Colonic mucosa (tissue), 4 donors: ENCODE measurements around the gene EPM2AIP1. TPM values are rescaled to one million over a fixed set of nuclear protein-coding genes. Genes with fewer than 3 reads are reported as not detected.

Experiments
- DNase-seq: peaks from one replicate; pipeline ENCODE4 v3.0.0-alpha.2; 2020
- H3K27ac ChIP-seq: fragments of 200-600 bp; one replicate; pipeline ENCODE4 v1.8.0; 2021
- H3K27me3 ChIP-seq: fragments of 200-600 bp; one replicate; pipeline ENCODE4 v1.8.0; 2021
- H3K36me3 ChIP-seq: fragments of 200-600 bp; one replicate; pipeline ENCODE4 v1.8.0; 2021
- H3K4me1 ChIP-seq: fragments of 200-600 bp; one replicate; pipeline ENCODE4 v1.8.0; 2021; ENCODE audit warnings: mild to moderate bottlenecking
- H3K4me3 ChIP-seq: fragments of 200-600 bp; one replicate; pipeline ENCODE4 v1.8.0; 2021
- H3K9ac ChIP-seq, 2 donors: one replicate each; pipeline ENCODE4 v1.7.0; 2013; ENCODE audit warnings: control low read depth in 2 of 2, low read depth in 2 of 2, low read length in 2 of 2
- H3K9me3 ChIP-seq: fragments of 200-600 bp; one replicate; pipeline ENCODE4 v1.8.0; 2021
- intact Hi-C: fragments of 100-400 bp; cut with DNase I; formaldehyde crosslinking; loops from one replicate; pipeline ENCODE4 v1.14.1; 2022
- total RNA-seq, 2 donors: library from RNA; stranded (reverse); fragmentation: NEBNext Ultra II Directional in 1 of 2; extraction: Animal tissue kit (Norgen Biotek cat#: 25700) in 1 of 2; gene quantifications; one replicate each; pipeline ENCODE4 v1.2.1, GENCODE V29; 2021
- TF ChIP-seq, protein P1 (sequence below): fragments of 200-600 bp; IDR thresholded peaks from one replicate; pipeline ENCODE4 v1.8.0; 2022; ENCODE audit warnings: antibody characterized with exemption, mild to moderate bottlenecking
- donor health status: healthy.
- donor health status: DM: no; HTN: no; CAD: no.
- donor health status: DM: no; HTN: no; CAD: no.

Gene EPM2AIP1
- total RNA-seq, 2 donors from 2014 or later: 13.0 to 14.3 TPM

DNA sequence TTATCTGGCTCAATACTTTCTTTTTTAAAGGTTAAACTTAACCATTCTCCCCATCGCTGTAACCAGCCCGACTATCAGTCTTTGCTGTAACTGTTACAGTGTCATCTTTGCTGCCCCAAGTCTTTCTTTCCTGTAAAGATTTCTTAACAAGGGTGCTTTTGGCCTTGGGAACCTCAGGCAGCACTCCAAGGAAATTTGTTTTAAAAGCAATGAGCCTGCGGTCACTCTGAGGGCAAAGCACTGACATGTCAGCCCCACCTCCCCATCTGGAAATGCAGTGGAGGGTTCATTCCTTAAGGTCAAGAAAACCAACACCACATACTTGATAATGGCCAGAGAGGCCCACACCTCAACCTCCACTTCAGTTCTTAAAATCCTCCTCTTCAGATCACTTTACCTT is 51.3 kb downstream of the EPM2AIP1 start:
- no peaks in the 10 kb centered on the region for H3K27me3 ChIP-seq
- no peak overlapping the region for H3K9ac ChIP-seq
- TF ChIP-seq, protein P1, sequence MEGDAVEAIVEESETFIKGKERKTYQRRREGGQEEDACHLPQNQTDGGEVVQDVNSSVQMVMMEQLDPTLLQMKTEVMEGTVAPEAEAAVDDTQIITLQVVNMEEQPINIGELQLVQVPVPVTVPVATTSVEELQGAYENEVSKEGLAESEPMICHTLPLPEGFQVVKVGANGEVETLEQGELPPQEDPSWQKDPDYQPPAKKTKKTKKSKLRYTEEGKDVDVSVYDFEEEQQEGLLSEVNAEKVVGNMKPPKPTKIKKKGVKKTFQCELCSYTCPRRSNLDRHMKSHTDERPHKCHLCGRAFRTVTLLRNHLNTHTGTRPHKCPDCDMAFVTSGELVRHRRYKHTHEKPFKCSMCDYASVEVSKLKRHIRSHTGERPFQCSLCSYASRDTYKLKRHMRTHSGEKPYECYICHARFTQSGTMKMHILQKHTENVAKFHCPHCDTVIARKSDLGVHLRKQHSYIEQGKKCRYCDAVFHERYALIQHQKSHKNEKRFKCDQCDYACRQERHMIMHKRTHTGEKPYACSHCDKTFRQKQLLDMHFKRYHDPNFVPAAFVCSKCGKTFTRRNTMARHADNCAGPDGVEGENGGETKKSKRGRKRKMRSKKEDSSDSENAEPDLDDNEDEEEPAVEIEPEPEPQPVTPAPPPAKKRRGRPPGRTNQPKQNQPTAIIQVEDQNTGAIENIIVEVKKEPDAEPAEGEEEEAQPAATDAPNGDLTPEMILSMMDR: no peak
- no peaks in the 10 kb centered on the region for H3K36me3 ChIP-seq
- no peak for DNase-seq
- no peak overlapping the region for H3K4me3 ChIP-seq
- intact Hi-C loops: no loop called here
- H3K9me3 ChIP-seq: no peaks in the 10 kb centered on the region
- H3K4me1 ChIP-seq: no peaks in the 10 kb centered on the region
- H3K27ac ChIP-seq: no peak overlapping the region

DNA sequence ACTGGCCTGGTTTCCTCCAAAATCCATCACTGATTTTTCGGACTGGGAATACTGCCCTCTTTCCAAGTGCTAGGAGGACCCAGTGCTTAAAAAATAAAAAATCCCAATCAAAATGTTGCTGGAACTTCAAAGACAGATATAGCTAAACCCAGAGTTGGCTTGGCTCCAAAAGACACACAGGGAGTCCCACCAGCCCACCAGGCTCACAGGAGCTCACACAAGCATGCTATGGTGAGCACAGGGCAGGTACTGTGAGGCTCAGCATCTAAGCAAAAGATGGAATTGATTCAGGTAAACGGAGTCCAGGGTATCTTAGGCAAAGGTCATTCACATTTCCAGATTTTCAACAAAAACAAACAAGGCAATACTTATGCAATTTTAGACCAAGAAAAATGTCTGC is 51.8 kb downstream of the EPM2AIP1 start:
- intact Hi-C loops: no loop called here
- TF ChIP-seq, protein P1: no peak
- H3K27me3 ChIP-seq: no peaks in the 10 kb centered on the region

DNA sequence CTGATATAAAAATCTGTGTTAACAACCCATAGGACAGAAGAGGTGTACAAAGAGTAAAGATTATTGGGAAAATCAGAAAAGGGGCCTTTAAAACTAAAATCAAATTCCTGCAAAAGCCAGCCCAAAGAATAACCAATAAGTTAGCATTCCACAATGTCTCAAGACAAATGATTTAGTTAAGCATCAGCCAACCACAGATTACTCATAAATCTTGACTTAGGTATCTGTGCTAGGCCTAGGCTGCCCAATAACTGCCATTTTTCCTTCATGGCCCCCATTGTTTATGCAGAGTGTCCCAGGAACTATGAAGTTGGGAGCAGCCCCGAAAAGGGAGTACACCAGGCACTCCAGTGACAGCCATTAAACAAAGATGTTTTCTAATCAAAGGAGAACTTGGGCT is 55.4 kb downstream of the EPM2AIP1 start:
- Histone ChIP-seq H3K27me3 (no peaks in the 10 kb centered on the region), H3K4me1 (no peaks in the 10 kb centered on the region), H3K9ac (no peak overlapping the region), H3K4me3 (no peak overlapping the region), H3K9me3 (no peaks in the 10 kb centered on the region), H3K27ac (no peak overlapping the region), H3K36me3 (no peaks in the 10 kb centered on the region)
- DNase-seq: no peak
- intact Hi-C loops: no loop called here
- TF ChIP-seq, protein P1: no peak

More for the DNA sequence above, 51.8 kb downstream of the EPM2AIP1 start:
- no peak for DNase-seq
- no peaks in the 10 kb centered on the region for H3K36me3 ChIP-seq
- no peak overlapping the region for H3K27ac ChIP-seq
- no peaks in the 10 kb centered on the region for H3K9me3 ChIP-seq
- no peak overlapping the region for H3K4me3 ChIP-seq
- H3K4me1 ChIP-seq: no peaks in the 10 kb centered on the region
- H3K9ac ChIP-seq: no peak overlapping the region

Other genes starting within 250 kb of the EPM2AIP1 start
- gene DCLK3, start 228.6 kb downstream of the EPM2AIP1 start, total RNA-seq: under 1 TPM in 1 of 2 donors, not detected in 1; 0.11 TPM
- gene TRANK1, start 48.1 kb downstream of the EPM2AIP1 start, total RNA-seq: 10 to 100 TPM; 21.3 to 50.7 TPM
- gene MLH1, start 387 bp upstream of the EPM2AIP1 start, total RNA-seq: 10 to 100 TPM; 17.5 to 36.5 TPM
- gene LRRFIP2, start 181.5 kb upstream of the EPM2AIP1 start, total RNA-seq: 100 to 1,000 TPM in 1 of 2 donors, 10 to 100 TPM in 1; 87.0 to 120 TPM